ENCODE measurements around the gene NAT9.

The NAT9 gene

DNA sequence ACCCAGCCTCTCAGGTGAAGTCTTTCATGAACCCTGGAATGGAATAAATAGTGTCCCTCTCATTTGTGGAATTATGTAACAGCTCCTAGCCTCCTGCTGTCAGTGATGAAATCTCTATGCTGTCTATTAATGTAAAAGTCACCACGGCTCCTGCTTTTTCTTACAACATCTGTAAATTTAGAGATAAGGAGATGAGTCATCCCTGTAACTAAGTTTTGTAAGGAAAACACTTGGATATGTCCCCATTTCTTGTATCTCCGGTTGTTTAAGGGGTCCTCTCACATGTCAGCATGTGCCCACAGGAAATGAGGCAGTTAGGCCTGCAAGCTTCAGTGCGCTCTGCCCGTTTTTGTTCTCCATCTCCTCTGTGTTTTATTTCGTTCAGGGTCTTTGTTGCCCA is 2.8 kb upstream of the NAT9 start:
- no peak for DNase-seq

DNA sequence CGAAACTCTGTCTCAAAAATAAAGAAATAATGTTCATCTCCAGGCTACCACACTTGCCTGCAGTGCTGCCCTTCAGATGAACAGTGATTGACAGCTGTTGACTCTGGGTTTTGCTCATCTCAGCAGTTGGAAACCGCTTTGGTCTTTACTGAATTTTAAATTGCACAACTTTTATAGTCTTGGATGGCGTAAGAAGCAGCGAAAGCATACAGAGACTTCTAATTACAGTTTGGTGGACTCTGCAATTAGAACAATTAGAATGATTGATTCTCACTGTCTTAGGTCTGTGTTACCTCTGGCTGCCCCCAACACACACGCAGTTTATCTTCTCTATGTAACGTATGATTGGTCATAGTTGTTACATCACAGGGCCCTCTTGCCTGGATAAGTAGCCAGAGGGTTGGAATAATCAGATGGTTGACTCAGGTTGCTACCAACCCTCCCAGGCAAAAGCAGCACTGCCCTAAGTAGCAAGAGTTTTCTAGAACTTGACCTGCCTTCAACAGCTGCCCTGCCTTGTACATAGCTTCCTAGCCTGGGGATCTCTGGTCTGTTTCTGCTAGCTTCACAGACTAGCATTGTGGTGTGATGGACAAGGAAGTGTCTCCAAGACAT is 1.9 kb upstream of the NAT9 start:
- no peak for DNase-seq

DNA sequence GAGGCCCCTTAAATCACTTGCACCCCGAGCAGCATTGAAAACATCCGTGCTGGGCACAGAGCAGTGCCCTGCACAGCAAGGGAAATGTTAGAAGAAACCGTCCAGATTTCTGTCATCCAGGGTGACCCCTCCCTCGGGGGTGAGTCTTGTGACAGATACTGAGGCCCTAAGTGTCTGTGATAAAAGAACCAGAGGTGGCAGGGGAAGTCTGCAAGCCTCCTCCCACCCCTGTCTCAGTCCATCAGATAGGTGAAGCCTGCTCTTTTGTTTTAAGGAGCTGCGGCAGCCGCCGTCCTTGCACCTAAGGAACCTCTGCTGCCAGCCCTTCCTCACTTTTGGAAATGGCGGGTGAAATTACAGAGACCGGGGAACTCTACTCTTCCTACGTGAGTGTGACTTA is 845 bp upstream of the NAT9 start:
- no peak for DNase-seq

DNA sequence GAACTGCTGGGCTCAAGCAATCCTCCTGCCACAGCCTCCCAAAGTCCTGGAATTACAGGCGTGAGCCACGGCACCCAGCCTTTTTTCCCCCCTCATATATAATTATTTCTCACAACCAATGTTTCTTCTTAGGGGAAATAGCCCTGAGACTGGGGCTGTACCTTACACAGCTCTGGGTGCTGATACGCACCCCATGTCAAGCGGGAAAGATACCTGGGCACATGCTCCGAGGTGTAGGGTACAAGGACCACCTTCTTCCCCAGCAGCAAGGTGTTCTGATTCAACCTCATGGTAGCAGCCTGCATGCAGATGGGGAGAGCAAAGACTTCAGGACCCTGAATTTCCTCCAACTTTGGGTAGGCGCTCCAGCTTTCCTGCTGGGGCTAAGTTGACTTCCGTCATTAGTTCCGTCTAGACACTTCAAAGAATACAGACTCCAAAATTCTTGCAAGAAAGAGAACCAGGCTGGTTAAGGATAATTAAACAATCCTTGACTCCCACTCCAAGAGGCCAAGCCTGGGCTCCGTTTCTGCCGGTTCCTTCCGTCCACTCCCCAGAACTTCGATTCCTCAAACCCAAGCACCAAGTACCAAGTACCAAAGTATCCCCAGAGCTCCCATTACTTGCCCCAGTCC is 619 bp downstream of the NAT9 start:
- DNase-seq, result no peak

DNA sequence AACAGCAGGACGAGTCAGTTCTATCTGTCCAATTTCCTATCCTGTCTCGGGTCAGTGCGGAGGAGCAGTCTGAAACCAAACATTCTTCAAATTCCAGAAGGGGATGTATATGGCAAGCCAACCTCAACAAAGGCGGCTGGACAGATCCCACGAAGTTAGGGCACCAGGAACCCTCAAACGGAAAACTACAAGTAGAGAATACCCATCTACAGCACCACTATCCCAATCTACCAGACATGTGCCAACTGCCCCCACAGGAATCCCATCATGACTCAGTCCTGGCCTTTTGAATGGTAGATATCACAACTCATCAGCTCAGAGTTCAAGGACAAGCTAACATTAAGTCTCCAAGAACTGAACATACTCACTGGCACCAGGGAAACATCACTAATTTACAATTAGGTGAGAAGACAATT is 2.3 kb downstream of the NAT9 start:
- DNase-seq, result no peak

DNA sequence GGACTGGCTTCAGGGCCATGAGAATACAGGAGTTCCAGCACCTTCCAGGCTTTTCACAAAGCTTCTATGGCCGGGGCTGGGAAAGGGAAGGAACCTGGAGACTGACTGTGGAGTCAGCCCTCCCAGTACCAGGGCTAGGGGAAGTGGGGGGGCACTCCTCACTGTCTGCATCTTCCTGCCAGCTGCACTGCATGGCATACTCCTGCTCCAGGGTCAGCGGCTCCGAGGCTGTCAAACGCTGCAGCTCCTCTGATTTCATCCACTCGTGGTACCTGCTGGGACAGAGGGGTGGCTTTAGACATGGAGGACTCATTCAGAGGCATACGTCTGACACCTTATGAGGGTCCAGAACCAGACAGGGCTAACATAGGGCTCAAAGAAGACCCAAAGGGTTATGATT is 2.7 kb downstream of the NAT9 start:
- DNase-seq, result no peak

DNA sequence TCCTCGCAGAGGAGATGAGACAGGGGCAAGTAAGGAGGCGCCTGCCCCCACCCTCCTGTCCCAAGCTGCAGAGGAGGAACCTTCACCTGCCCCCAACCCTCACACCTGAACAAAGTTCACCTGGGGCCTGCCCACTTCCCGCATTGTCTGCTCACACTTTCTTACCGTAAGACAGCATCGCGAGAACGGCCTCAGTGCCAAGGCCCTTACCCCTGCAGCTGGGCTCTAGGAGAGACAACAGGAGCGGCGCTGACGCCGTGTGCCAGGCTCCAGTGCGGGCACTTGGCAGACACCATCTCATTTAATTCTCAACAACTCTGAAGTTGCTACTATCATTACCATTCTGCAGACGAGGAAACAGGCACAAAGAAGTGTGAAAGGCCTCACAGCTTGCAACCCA is 4.1 kb downstream of the NAT9 start:
- no peak for DNase-seq

DNA sequence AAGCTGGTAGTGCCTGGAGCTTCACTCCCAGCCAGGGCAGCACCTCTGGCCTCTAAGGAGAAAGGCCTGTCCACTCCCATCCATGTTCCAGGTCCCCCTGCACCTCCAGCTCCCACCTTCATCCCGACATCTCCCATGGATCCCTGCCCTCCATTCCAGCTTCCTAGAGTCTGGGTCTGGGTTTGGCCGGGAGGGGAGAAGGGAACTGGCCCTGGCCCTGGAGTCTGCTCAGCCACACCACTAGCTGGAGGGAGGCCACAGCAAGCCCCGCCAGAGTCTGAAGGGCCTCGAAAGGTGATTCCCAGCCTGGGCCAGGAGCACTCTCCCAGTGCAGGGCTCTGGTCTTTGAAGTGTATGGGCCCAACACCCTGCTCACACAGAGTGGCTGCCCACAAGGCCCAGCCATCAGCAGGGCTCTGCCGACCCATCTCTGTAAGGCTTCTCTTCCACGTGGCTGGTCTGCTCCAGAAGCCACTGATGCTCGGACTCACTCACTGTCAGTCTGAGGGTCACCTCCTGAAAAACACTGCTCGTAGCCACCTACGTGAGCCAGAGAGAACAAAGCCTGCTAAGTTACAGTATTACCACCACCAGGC is 4.7 kb downstream of the NAT9 start:
- DNase-seq, result no peak

DNA sequence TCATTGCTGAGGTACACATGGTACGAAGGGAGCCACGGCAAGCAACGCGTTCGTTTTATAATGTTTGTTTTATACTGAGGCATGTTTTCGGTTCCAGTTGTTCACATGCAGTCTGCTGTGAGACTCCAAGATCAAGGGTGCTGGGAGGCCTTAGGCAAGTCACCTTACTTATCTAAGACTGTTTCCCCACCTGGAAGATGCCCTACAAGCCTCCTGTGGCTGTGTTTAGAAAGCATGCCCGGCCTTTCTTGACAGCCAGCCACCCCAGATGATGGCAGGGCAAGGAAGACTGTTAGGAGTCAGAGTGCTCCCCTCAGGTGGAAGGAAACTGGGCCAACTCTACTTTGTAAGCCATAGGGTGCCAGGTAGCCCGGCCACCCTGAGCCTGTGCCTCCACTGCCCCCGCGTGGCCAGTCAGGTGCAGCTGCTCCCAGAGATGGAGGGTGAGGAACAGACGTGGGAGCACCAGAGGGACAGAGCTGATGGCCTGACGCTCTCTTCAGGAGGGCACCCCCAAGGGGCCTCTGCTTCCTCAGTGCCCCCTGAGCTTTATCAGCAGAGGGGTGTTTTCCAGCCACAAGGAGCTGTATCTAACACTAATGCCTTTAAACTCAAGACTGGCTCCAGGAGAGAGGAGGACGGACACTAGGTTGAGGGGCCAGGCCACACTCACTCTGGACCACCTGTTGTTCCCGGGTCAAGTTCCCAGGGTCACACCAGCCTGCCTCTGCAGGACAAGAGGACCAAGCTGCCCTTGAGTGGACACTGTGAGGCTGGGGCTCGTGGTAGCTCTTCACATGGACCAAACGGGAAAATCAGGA is 5.4 kb downstream of the NAT9 start:
- peak; percentile 78 for DNase-seq

DNA sequence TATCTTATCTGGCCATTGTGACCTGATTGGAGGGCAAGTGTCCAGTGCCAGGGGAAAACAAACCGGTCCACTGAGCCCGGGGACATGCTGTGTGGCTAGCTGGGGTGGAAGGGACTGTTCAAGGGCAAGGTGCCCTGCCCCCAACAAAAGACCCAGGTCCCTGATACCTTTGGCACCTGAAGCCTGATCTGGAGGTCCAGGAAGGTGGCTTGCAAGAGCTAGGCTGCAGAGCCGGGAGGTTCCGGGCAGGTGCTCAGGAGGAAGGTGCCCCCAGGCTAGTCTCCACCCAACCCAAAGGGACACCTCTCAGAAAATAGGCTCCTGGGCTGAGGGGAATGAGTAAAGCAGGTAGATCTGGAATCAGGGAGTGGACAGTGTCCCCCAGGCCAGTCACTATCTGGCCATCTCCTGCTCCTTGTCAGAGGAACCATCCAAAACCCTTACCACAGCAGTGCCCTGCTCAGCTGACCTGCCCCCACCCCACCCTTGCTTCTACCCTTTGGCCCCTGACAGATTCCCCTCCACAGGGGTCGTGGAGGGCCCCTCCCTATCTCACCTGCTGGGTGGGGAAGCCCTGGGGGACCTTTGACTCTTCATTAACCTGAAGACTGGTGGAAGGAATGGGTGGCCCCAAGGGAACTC is 6.2 kb downstream of the NAT9 start:
- DNase-seq, result no peak

DNA sequence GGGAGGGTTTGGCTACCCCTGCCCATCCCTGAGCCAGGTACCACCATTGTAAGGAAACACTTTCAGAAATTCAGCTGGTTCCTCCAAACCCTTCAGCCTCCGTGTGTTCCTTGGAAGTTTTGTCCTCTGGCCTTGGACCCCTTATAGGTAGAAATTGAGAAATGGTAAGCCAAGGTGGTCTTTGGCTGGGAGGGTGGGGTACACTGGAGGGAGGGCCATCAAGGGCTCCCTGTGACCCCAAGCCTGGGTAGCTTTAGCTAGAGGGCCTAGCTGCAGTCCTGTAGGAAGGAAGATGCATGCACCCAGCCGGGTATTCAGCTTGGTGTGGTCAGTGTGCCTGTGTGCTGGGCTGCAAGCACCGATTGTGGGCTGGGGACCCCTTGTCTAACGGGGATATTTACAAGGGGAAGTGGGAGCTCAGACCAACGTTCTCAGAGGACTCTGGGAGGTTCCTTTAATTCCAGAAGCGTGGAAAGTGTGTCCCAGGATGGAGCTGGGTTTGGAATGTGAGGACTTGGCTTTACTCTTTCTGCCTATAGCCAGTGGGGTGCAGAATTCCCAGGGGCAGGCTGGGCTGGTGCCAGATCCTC is 6.8 kb downstream of the NAT9 start:
- DNase-seq, result no peak

DNA sequence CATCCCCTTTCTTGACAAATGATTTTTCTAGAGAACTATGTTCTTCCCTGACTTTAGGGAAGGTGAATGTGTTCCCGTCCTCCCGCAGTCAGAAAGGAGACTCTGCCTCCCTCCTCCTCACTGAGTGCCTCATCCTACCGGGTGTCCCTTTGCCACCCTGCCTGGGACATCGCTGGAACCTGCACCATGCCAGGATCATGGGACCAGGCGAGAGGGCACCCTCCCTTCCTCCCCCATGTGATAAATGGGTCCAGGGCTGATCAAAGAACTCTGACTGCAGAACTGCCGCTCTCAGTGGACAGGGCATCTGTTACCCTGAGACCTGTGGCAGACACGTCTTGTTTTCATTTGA is 7.4 kb downstream of the NAT9 start:
- DNase-seq, result no peak

DNA sequence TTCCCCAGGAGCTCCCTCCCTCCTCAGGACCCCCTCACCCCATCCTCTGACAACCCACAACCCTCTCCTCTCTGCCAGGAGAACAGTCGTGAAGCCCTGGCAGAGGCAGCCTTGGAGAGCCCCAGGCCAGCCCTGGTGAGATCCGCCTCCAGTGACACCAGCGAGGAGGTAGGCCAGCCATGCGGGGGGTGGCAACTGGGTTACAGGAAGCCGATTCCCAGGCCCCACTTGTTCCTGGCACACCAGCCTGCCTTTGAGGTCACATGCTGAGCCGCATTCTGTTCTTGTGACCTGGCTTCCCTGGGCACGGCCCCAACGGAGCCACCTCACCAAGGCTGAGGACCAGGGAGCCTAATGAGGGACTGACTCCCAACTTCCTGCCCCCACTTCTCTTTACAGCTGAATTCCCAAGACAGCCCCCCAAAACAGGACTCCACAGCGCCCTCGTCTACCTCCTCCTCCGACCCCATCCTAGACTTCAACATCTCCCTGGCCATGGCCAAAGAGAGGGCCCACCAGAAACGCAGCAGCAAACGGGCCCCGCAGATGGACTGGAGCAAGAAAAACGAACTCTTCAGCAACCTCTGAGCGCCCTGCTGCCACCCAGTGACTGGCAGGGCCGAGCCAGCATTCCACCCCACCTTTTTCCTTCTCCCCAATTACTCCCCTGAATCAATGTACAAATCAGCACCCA is 7.9 kb downstream of the NAT9 start:
- no peak for DNase-seq

DNA sequence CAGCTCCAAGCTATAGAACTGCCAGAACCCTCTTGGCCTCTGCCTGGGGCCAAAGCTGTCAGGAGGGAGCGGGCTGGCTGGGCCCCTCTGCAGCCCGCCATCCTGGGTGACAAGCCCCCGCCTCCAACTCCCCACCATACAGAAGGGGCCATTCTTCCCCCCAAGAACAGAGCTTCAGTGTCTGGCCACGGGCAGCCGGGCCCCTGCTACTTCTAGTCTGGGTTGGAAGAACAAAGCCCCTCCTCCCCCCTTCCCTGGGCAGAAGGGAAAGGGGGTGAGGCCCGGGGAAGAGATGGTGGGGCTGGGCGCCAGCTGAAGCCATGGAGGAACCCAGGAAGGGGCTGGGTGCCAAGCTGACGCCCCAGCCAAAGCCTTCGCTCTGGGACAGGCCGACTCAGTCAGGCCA is 9.0 kb downstream of the NAT9 start:
- DNase-seq, result no peak

DNA sequence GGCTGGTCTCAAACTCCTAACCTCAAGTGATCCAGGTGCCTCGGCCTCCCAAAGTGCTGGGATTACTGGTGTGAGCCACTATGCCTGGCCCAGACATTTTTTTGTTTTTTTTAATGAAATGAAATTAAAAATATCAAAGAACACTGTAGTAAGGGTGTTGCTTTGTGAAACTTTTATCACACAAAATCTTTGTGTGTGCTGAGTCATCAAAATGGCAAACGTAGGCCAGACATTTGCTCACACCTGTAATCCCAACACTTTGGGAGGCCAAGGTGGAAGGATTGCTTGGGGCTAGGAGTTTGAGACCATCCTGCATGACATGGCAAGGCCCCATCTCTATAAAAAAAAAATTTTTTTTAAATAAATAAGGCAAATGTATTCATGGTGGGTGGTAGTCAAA is 9.7 kb downstream of the NAT9 start:
- no peak for DNase-seq

DNA sequence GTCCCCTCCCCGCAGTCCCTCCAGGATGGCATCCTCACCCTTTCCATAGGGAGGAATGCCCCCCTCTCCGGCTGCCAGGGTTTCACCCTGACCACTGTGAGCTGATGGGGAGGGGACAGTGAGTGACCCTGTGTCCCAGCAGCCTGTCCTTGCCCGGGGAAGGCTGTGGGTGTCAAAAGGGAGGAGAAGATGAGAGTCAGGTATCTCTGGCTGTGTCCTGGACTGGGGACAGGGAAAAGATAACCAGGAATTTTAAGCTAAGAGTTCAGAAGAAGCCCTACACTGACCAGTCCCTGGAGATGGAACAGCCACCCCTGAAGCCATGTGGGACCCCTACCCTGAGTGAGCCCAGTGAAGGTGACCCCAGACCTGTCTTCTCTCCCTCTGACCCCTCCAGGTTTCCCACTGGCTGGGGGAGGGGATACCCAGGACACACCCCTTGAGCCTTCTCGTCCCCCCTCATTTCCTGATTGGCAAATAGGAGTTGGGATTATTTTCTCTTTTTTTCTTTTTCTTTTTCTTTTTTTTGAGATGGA is 11.3 kb downstream of the NAT9 start:
- no peak for DNase-seq

DNA sequence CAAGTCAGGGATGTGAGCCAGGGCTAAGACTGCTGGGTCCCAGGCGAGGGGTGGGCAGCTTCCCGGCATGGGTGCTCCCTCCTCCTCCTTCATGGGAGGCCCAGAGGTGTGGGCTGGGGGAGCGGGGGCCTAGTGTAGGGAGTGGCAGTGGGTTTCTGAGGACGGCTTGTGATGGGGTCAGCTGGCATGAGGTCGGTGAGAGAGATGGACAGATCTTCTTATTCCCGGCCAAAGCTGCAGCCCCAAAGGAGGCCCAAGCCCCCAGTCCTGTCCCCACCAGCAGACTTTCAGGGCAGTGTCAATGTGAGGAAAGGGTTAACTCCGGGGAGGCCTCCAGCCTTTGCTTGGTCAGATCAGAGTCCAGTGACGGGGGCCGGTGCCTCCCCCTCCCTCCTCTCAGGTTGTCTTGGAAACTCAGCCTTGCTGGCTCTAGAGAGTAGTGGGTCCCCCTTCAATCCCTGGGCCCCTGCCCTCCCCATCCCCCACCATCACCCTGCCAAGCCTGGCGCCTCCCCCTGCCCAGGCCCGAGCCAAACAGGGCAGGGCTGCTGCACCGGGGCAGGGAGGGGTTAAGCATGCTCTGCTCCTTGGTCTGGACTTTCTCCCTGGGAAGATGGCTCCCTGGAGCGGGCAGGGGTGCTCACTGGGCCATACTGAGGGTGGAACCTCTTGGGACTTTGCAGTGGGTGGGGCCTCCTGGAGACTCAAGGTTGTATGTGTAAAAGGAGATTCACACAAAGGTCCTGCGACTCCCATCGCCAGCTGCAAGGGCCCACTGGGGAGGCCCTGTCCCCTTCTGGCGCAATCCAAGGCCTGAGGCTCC is 12.4 kb downstream of the NAT9 start:
- DNase-seq, result no peak

DNA sequence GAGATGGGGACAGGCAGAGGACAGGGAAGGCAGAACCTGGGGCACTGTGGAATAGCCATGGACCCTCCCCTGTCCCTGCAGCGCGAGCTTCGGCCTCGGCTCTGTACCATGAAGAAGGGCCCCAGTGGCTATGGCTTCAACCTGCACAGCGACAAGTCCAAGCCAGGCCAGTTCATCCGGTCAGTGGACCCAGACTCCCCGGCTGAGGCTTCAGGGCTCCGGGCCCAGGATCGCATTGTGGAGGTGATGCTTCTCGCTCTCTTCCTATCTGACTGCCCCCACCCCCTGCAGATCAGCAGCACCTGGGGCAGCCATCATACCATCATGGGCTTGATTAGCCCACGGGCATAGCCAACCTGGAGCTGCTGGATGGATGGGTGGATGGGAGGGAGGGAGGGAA is 14.2 kb downstream of the NAT9 start:
- DNase-seq, result no peak

DNA sequence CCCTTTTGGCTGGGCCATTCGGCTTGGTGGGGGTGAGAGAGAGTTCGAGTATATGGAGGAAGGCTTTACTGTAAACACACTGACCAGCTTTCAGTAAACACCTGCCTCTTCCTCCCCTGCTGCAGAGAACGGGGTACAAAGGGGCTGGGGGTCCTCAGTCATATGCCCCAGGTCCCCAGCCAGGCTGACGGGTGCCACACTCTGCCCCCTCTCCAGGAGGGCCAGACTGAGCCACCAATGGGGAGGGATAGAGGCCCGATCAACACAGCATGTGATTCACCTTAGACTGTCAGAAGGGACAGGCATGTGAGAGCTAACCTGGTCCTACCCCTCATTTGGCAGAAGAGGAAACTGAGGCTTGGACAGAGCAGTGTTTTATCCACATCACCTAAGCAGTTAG is 14.7 kb downstream of the NAT9 start:
- DNase-seq, result no peak

DNA sequence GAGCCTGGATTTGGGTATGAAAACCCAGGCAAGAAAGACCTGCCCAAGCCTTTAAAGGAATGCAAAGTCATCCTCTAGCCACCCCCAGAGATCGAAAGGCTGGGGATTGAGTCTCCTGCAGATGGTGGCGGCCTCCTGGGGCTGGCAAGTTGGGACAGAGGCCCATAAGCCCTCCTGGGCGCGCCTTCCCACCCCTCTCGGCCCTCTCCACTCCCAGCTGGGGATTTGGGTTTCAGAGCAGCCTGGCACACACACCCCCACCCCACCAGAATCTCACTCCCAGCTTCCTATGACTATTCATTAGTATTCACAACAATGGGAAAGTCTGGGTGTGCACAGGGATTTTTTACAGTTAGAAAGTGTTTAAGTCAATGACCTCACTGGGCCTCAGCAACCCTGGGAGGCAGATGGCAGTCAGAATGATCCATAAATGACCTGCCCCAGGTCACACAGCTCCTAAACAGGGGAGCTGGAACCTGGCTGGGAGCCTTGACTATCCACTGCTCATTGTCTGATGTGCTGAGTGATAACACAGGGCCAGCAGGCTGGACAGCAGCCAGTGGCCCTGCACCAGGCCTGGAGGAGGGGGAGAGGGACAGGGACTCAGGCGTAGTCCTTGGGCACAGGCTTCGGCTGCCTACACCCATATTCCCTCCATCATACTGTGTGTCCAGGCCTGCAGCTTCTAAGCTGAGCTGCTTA is 15.6 kb downstream of the NAT9 start:
- DNase-seq, result no peak

DNA sequence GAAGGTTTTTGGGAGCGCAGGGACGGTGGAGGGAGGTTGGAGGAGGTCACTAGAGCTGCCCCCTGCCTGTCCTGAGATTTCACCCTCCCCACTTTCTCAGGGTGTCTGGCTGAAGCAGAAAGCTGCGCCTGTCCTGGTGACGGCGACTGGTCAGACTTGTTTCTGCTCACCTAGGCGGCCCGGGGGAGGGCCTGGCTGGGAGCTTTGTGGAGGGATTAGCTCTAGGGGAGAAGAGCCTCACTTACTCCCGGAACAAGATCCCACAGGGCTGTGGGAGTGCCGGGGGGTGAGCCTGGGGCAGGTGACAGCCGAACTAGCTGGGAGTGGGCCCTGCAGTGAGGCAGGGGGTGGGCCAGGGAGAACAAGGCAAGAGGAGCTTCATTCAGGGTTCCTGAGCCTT is 16.2 kb downstream of the NAT9 start:
- no peak for DNase-seq

Measured in activated naive CD4-positive, alpha-beta T cell treated with Interleukin-2 at 50 U/mL for 16 hours (primary cell).